Measurements from ENCODE around the gene ACOXL. TPM values are rescaled to one million over a fixed set of nuclear protein-coding genes. Genes with fewer than 3 reads are reported as not detected.
"Not testable (repeated sequence)": the region's sequence is repeated elsewhere in the genome, so short reads cannot be mapped to it uniquely, and the experiment has no call there.

ACOXL gene
- total RNA-seq, 2 experiments from 2014 or later = 0.20 to 0.96 TPM

DNA sequence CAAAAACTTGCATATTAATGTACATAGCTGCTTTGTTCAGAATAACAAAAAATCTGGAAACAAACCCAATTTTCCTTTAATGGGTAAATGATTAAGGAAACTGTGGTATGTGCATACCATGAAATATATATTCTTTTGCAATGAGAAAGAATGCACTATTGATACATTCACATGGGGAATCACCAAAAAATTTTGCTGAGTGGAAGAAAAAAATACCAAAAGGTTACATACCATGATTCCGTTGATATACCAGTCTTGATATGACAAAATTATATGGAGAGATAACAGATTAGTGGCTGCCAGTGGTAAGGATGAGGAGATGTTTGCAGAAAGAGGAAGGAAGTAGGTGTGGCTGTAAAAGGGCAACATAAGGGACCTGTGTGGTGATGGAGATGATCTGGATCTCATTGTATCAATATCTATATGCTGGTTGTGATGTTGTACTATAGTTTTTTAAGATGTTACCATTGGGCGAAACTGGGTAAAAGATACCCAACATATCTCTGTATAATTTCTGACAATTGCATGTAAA, 333.8 kb downstream of the ACOXL start:
- CTCF ChIA-PET = no interaction called here
- Mint-ChIP-seq H3K36me3 (peaks cover 1% of the 10 kb centered on the region), H3K4me3 (no peak overlapping the region), H3K9me3 (ENCODE audit: low read depth) (no peaks in the 10 kb centered on the region), H3K4me1 (peaks cover 4% of the 10 kb centered on the region), H3K27ac (no peak overlapping the region), H3K27me3 (peaks cover 53% of the 10 kb centered on the region)
- no peak for DNase-seq
- ATAC-seq = no peak

DNA sequence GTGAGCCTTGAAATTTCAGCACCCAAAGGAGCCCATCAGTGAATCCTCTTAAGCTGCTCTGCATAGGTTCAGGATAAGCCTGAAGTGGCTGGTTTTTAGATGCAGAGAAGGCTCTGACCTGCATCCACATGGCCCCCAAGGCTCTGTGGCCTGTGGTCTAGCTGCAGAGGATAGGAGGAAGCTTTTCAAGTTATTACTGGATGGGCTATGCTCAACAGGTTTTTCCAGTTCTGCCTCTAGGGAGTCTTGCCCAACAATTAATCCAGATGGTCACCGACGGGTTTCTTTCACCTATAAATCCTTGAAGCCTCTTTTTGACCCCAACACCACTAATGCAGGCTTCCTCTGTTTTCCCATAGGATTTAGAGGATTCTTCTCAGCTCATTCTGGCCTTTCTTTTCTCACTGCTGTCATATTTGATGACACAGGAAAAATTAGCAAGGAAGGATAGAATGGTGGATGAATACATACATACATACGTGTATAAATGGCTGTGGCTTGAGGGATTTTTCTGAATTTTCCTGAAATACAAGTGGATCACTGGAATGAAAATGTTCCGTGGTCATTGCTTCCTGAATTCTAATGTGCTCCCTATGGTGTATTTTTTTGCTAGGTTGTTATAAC, 336.2 kb downstream of the ACOXL start:
- Mint-ChIP-seq H3K4me1 (peaks cover 4% of the 10 kb centered on the region), H3K36me3 (no peaks in the 10 kb centered on the region), H3K9me3 (ENCODE audit: low read depth) (no peaks in the 10 kb centered on the region), H3K4me3 (no peak overlapping the region), H3K27ac (no peak overlapping the region), H3K27me3 (peaks cover 51% of the 10 kb centered on the region)
- ATAC-seq (no peak), DNase-seq (no peak)
- CTCF ChIA-PET = interaction anchor here (1.3 kb wide), 1 partner anchor 256 kb away, joined by 3 read pairs; no protein-coding TSS in a partner anchor

- Mint-ChIP-seq H3K4me1 (peaks cover 4% of the 10 kb centered on the region), H3K4me3 (no peak overlapping the region), H3K27me3 (peaks cover 57% of the 10 kb centered on the region), H3K36me3 (no peaks in the 10 kb centered on the region), H3K27ac (no peak overlapping the region), H3K9me3 (ENCODE audit: low read depth) (no peaks in the 10 kb centered on the region)
- ATAC-seq = no peak
- CTCF ChIA-PET = no interaction called here
- DNase-seq = no peak
Observed at GRCh38 chr2:111069722-111070121, 337.3 kb downstream of the ACOXL start.

GRCh38 chr2:111071600-111072171, 339.3 kb downstream of the ACOXL start:
- no peak overlapping the region for H3K4me3 Mint-ChIP-seq
- no peak overlapping the region for H3K27ac Mint-ChIP-seq
- no peaks in the 10 kb centered on the region for H3K4me1 Mint-ChIP-seq
- peaks cover 2% of the 10 kb centered on the region for H3K36me3 Mint-ChIP-seq
- CTCF ChIA-PET = no interaction called here
- DNase-seq = no peak
- peaks cover 10% of the 10 kb centered on the region for H3K9me3 Mint-ChIP-seq (ENCODE audit: low read depth)
- no peak for ATAC-seq
- H3K27me3 Mint-ChIP-seq = peaks cover 53% of the 10 kb centered on the region

- peaks cover 12% of the 10 kb centered on the region for H3K9me3 Mint-ChIP-seq (ENCODE audit: low read depth)
Observed at GRCh38 chr2:111072220-111072871, 340.0 kb downstream of the ACOXL start.

GRCh38 chr2:111082659-111083058, 350.3 kb downstream of the ACOXL start:
- H3K36me3 Mint-ChIP-seq; H3K9me3 Mint-ChIP-seq (ENCODE audit: low read depth); H3K4me1 Mint-ChIP-seq; ATAC-seq; DNase-seq; CTCF ChIA-PET; H3K27ac Mint-ChIP-seq; H3K4me3 Mint-ChIP-seq: not testable (repeated sequence)
- peaks cover 79% of the 10 kb centered on the region for H3K27me3 Mint-ChIP-seq

More at GRCh38 chr2:111072220-111072871, 340.0 kb downstream of the ACOXL start:
- Mint-ChIP-seq H3K4me3 (no peak overlapping the region), H3K36me3 (peaks cover 2% of the 10 kb centered on the region), H3K4me1 (no peaks in the 10 kb centered on the region), H3K27me3 (peaks cover 56% of the 10 kb centered on the region), H3K27ac (no peak overlapping the region)
- ATAC-seq = no peak
- CTCF ChIA-PET = no interaction called here
- DNase-seq = no peak

- no peak overlapping the region for H3K4me3 Mint-ChIP-seq
- peaks cover 68% of the 10 kb centered on the region for H3K27me3 Mint-ChIP-seq
- H3K36me3 Mint-ChIP-seq = peaks cover 1% of the 10 kb centered on the region
- H3K27ac Mint-ChIP-seq = peak overlapping the region; percentile 52
- peak; percentile 51 for DNase-seq
- CTCF ChIA-PET = no interaction called here
- peaks cover 13% of the 10 kb centered on the region for H3K4me1 Mint-ChIP-seq
- peak; percentile 76 for ATAC-seq
- no peaks in the 10 kb centered on the region for H3K9me3 Mint-ChIP-seq (ENCODE audit: low read depth)
Observed at GRCh38 chr2:111091811-111092211, 359.4 kb downstream of the ACOXL start.

- no peak overlapping the region for H3K4me3 Mint-ChIP-seq
- peaks cover 1% of the 10 kb centered on the region for H3K36me3 Mint-ChIP-seq
- ATAC-seq = no peak
- no peaks in the 10 kb centered on the region for H3K9me3 Mint-ChIP-seq (ENCODE audit: low read depth)
- H3K27ac Mint-ChIP-seq = no peak overlapping the region
- peaks cover 71% of the 10 kb centered on the region for H3K27me3 Mint-ChIP-seq
- H3K4me1 Mint-ChIP-seq = peaks cover 13% of the 10 kb centered on the region
- no peak for DNase-seq
- CTCF ChIA-PET = interaction anchor here (0.7 kb wide), 1 partner anchor 26 kb away, joined by 3 read pairs; the partner anchor contains the start of gene BCL2L11
Observed at GRCh38 chr2:111094691-111095090, 362.3 kb downstream of the ACOXL start.

DNA sequence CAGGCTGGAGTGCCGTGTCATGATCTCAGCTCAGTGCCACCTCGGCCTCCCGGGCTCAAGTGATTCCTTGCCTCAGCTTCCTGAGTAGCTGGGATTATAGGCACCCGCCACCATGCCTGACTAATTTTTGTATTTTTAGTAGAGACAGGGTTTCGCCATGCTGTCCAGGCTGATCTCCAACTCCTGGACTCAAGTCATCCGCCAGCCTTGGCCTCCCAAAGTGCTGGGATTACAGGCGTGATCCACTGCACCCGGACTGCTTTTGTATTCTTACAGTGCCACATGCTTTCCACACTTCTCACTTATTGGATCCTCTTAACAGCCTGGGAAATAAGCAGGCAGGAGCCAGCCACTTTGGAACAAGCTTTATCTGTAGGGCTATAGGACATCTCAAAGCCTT, 363.1 kb downstream of the ACOXL start:
- Mint-ChIP-seq H3K27me3 (peaks cover 64% of the 10 kb centered on the region), H3K9me3 (ENCODE audit: low read depth) (no peaks in the 10 kb centered on the region), H3K36me3 (peaks cover 1% of the 10 kb centered on the region), H3K4me1 (peaks cover 20% of the 10 kb centered on the region), H3K27ac (no peak overlapping the region), H3K4me3 (no peak overlapping the region)
- DNase-seq = no peak
- CTCF ChIA-PET = interaction anchor here (0.6 kb wide), 2 partner anchors 241 to 1017 kb away, joined by 4 to 5 read pairs; no protein-coding TSS in a partner anchor
- no peak for ATAC-seq

- Mint-ChIP-seq H3K36me3 (peaks cover 1% of the 10 kb centered on the region), H3K27me3 (peaks cover 57% of the 10 kb centered on the region), H3K9me3 (ENCODE audit: low read depth) (no peaks in the 10 kb centered on the region), H3K27ac (no peak overlapping the region), H3K4me3 (no peak overlapping the region), H3K4me1 (peaks cover 24% of the 10 kb centered on the region)
- DNase-seq (no peak), ATAC-seq (no peak)
- CTCF ChIA-PET = interaction anchor here (1.0 to 1.7 kb wide), 3 partner anchors 21 to 287 kb away, joined by 3 to 4 read pairs (median 4); partner anchors contain the start of gene BCL2L11
Observed at GRCh38 chr2:111099402-111099801, 367.0 kb downstream of the ACOXL start.

DNA sequence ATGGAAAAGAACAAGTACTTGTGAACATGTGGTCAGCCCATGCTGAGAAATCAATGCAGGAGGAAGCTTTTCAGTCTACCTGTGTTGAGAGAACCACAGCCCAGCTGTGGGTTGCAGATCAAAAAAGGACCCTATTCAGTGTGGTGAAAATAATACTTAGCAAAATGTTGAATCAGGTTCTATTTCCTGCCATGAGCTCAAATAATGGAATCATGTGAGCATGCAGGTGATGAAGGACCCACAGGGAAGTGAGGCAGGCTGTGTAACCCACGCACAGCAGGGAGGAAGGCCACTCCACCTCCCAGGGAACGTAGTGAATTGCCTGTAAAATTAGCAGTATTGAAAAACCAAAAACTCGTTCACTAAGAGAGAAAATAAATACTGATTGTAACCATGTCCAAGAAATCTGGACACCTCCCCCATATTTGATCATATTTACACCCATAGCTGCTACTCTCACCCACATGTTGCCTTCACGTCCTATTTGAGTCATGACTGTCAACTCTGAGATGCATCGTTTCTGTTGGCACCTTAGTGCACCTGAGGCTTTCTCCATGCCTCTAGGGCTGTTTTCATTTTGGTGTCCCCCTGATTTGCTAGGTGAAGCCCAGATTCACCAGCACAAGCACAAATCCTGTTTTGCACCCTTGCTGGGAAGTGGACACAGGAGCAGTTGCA, 367.9 kb downstream of the ACOXL start:
- H3K9me3 Mint-ChIP-seq (ENCODE audit: low read depth) = no peaks in the 10 kb centered on the region
- peaks cover 58% of the 10 kb centered on the region for H3K27me3 Mint-ChIP-seq
- ATAC-seq (peak; percentile 56), DNase-seq (no peak)
- H3K27ac Mint-ChIP-seq = peak overlapping the region; percentile 62
- peaks cover 24% of the 10 kb centered on the region for H3K4me1 Mint-ChIP-seq
- CTCF ChIA-PET = interaction anchor here (1.0 to 1.7 kb wide), 3 partner anchors 20 to 288 kb away, joined by 3 to 4 read pairs (median 4); partner anchors contain the start of gene BCL2L11
- H3K4me3 Mint-ChIP-seq = no peak overlapping the region
- H3K36me3 Mint-ChIP-seq = peaks cover 1% of the 10 kb centered on the region

DNA sequence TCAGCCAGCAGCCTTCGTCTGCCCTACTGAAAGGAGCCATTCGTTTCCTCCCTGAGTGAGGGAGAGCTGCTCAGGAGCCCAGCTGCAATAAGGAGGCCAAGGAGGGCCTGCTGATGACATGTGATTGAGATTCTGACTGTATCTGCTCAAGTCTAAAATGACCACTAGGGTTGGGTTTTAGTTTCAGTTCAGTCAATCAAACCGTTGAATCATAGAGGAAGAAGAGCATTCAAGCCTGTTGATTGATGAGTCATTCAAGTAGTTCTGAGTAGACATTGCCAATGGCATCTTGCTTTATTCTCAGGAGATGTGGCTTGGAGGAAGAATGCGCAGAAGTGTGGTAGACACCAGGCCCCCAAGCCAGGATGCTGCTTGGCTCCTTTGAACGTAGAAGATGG, 368.4 kb downstream of the ACOXL start:
- DNase-seq = peak; percentile 61
- Mint-ChIP-seq H3K4me3 (no peak overlapping the region), H3K27ac (peak overlapping the region; percentile 62), H3K9me3 (ENCODE audit: low read depth) (no peaks in the 10 kb centered on the region), H3K4me1 (peaks cover 24% of the 10 kb centered on the region), H3K27me3 (peaks cover 58% of the 10 kb centered on the region), H3K36me3 (peaks cover 1% of the 10 kb centered on the region)
- ATAC-seq = peak; percentile 92
- CTCF ChIA-PET = interaction anchor here (1.2 to 1.8 kb wide), 3 partner anchors 20 to 289 kb away, joined by 4 read pairs; partner anchors contain the start of gene BCL2L11

- Mint-ChIP-seq H3K27me3 (peaks cover 67% of the 10 kb centered on the region), H3K9me3 (ENCODE audit: low read depth) (no peaks in the 10 kb centered on the region), H3K27ac (no peak overlapping the region), H3K4me1 (peaks cover 24% of the 10 kb centered on the region), H3K36me3 (peaks cover 1% of the 10 kb centered on the region), H3K4me3 (no peak overlapping the region)
- CTCF ChIA-PET = interaction anchor here (1.3 to 1.8 kb wide), 2 partner anchors 248 to 290 kb away, joined by 4 read pairs; no protein-coding TSS in a partner anchor
- DNase-seq (no peak), ATAC-seq (no peak)
Observed at GRCh38 chr2:111101592-111101991, 369.2 kb downstream of the ACOXL start.

Data from activated CD8-positive, alpha-beta memory T cell treated with anti-CD3 and anti-CD28 coated beads, Interleukin-2, amount 10 ng/mL, durations not matched to agents 7 days and 5 days (primary cell).